Measurements from ENCODE around the gene FZD2. TPM values are rescaled to one million over a fixed set of nuclear protein-coding genes. Genes with fewer than 3 reads are reported as not detected.

FZD2 gene
- total and polyA plus RNA-seq, 3 experiments from 2014 or later, result 0.11 TPM; not detected in 2

GRCh38 chr17:44593156-44593555 is 35.9 kb downstream of the FZD2 start:
- no peak overlapping the region for H3K27ac Mint-ChIP-seq
- no peaks in the 10 kb centered on the region for H3K9me3 Mint-ChIP-seq
- Histone ChIP-seq H3K4me3 (ENCODE audit: low read length) (no peak overlapping the region), H3K27me3 (ENCODE audit: insufficient read depth, low read length, poor library complexity, severe bottlenecking) (no peaks in the 10 kb centered on the region), H3K36me3 (ENCODE audit: insufficient read depth, low read length) (no peaks in the 10 kb centered on the region), H3K27ac (ENCODE audit: low read depth, low read length) (no peak overlapping the region), H3K4me1 (ENCODE audit: insufficient read depth, low read length) (no peaks in the 10 kb centered on the region), H3K9me3 (ENCODE audit: low read length) (no peaks in the 10 kb centered on the region)
- H3K4me1 Mint-ChIP-seq, result no peaks in the 10 kb centered on the region
- H3K36me3 Mint-ChIP-seq, result no peaks in the 10 kb centered on the region
- ChIA-PET CTCF (no interaction called here), POLR2A (no interaction called here)
- H3K27me3 Mint-ChIP-seq, result peaks cover 18 to 41% of the 10 kb centered on the region in 2 donors
- H3K4me3 Mint-ChIP-seq, result no peak overlapping the region
- no peak for DNase-seq

GRCh38 chr17:44595216-44595775 is 38.0 kb downstream of the FZD2 start:
- Mint-ChIP-seq H3K4me1 (no peaks in the 10 kb centered on the region), H3K9me3 (no peaks in the 10 kb centered on the region), H3K27ac (no peak overlapping the region), H3K36me3 (no peaks in the 10 kb centered on the region), H3K4me3 (no peak overlapping the region), H3K27me3 (peaks cover 16 to 47% of the 10 kb centered on the region in 2 donors)
- H3K27me3 ChIP-seq (ENCODE audit: insufficient read depth, low read length, poor library complexity, severe bottlenecking), result no peaks in the 10 kb centered on the region
- no peaks in the 10 kb centered on the region for H3K4me1 ChIP-seq (ENCODE audit: insufficient read depth, low read length)
- ChIA-PET POLR2A (no interaction called here), CTCF (no interaction called here)
- no peak overlapping the region for H3K27ac ChIP-seq (ENCODE audit: low read depth, low read length)
- H3K4me3 ChIP-seq (ENCODE audit: low read length), result no peak overlapping the region
- no peak for DNase-seq
- H3K36me3 ChIP-seq (ENCODE audit: insufficient read depth, low read length), result no peaks in the 10 kb centered on the region
- H3K9me3 ChIP-seq (ENCODE audit: low read length), result no peaks in the 10 kb centered on the region

GRCh38 chr17:44598329-44598728 is 41.0 kb downstream of the FZD2 start:
- H3K27ac Mint-ChIP-seq, result no peak overlapping the region
- peaks cover 0 to 2% (median 0%) of the 10 kb centered on the region in 5 donors for H3K9me3 Mint-ChIP-seq
- no peaks in the 10 kb centered on the region for H3K36me3 ChIP-seq (ENCODE audit: insufficient read depth, low read length)
- ChIA-PET CTCF (no interaction called here), POLR2A (no interaction called here)
- H3K36me3 Mint-ChIP-seq, result peaks cover 0 to 1% (median 0%) of the 10 kb centered on the region in 3 donors
- H3K27me3 ChIP-seq (ENCODE audit: insufficient read depth, low read length, poor library complexity, severe bottlenecking), result no peaks in the 10 kb centered on the region
- H3K4me3 ChIP-seq (ENCODE audit: low read length), result no peak overlapping the region
- no peak for DNase-seq
- H3K4me3 Mint-ChIP-seq, result no peak overlapping the region
- H3K9me3 ChIP-seq (ENCODE audit: low read length), result no peaks in the 10 kb centered on the region
- H3K27ac ChIP-seq (ENCODE audit: low read depth, low read length), result no peak overlapping the region
- H3K4me1 Mint-ChIP-seq, result no peaks in the 10 kb centered on the region
- no peaks in the 10 kb centered on the region for H3K4me1 ChIP-seq (ENCODE audit: insufficient read depth, low read length)
- peaks cover 27 to 50% of the 10 kb centered on the region in 2 donors for H3K27me3 Mint-ChIP-seq

GRCh38 chr17:44598932-44599297 is 41.6 kb downstream of the FZD2 start:
- DNase-seq, result no peak
- Mint-ChIP-seq H3K36me3 (peaks cover 0 to 1% (median 0%) of the 10 kb centered on the region in 3 donors), H3K27ac (no peak overlapping the region), H3K4me3 (no peak overlapping the region), H3K9me3 (peaks cover 0 to 2% (median 0%) of the 10 kb centered on the region in 5 donors), H3K27me3 (peaks cover 23 to 44% of the 10 kb centered on the region in 2 donors), H3K4me1 (no peaks in the 10 kb centered on the region)
- POLR2A ChIA-PET, result no interaction called here
- Histone ChIP-seq H3K27ac (ENCODE audit: low read depth, low read length) (no peak overlapping the region), H3K27me3 (ENCODE audit: insufficient read depth, low read length, poor library complexity, severe bottlenecking) (no peaks in the 10 kb centered on the region), H3K36me3 (ENCODE audit: insufficient read depth, low read length) (no peaks in the 10 kb centered on the region), H3K4me1 (ENCODE audit: insufficient read depth, low read length) (no peaks in the 10 kb centered on the region), H3K9me3 (ENCODE audit: low read length) (no peaks in the 10 kb centered on the region), H3K4me3 (ENCODE audit: low read length) (no peak overlapping the region)
- CTCF ChIA-PET, result no interaction called here

- Mint-ChIP-seq H3K36me3 (peaks cover 0 to 1% (median 0%) of the 10 kb centered on the region in 3 donors), H3K4me3 (no peak overlapping the region), H3K27me3 (peaks cover 21 to 40% of the 10 kb centered on the region in 2 donors), H3K9me3 (peaks cover 0 to 2% (median 0%) of the 10 kb centered on the region in 5 donors), H3K4me1 (no peaks in the 10 kb centered on the region), H3K27ac (no peak overlapping the region)
- H3K4me1 ChIP-seq (ENCODE audit: insufficient read depth, low read length), result no peaks in the 10 kb centered on the region
- no peaks in the 10 kb centered on the region for H3K27me3 ChIP-seq (ENCODE audit: insufficient read depth, low read length, poor library complexity, severe bottlenecking)
- POLR2A ChIA-PET, result no interaction called here
- no peak for DNase-seq
- no peaks in the 10 kb centered on the region for H3K36me3 ChIP-seq (ENCODE audit: insufficient read depth, low read length)
- H3K9me3 ChIP-seq (ENCODE audit: low read length), result no peaks in the 10 kb centered on the region
- CTCF ChIA-PET, result no interaction called here
- no peak overlapping the region for H3K4me3 ChIP-seq (ENCODE audit: low read length)
- no peak overlapping the region for H3K27ac ChIP-seq (ENCODE audit: low read depth, low read length)
Measured at GRCh38 chr17:44599298-44600175, 42.3 kb downstream of the FZD2 start.

DNA sequence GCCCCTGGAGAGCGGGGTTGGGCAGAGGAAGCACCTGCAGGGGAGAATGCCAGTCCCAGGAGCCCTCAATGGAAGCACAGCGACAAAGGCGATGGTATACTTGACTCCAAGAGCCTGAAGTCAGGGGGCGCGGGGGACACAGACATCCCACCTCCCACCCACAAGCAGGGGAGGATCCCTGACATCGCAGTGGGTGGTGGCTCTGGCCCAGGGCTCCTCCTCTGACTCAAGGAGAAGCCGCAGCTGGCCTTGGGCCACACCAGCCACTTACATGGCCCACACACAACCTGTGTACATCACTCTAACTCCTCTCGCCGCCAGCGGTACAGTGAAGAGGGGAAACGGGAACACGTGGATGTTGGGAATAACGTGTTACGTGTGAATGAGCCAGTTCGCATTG is 44.3 kb downstream of the FZD2 start:
- POLR2A ChIA-PET, result no interaction called here
- H3K9me3 Mint-ChIP-seq, result peaks cover 0 to 2% (median 0%) of the 10 kb centered on the region in 5 donors
- CTCF ChIA-PET, result no interaction called here

DNA sequence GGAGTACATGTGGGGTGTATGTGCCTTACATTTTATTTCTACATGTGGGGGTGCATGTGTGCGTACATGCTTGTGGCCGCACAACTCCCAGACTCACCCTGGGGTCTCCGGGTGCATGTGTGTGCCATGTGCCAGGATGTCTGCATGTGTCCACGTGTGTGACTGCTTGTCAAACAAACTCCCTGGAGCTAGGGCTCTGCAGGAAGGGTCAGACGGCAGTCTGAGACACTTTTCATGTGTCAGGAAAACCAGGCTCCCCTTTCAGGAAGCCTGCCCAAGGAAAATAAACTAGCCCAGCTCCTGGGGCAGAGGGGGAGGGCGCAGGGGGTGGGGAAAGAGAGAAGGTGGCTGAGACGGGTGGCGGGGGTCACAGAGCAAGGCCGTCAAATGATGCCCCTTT is 44.7 kb downstream of the FZD2 start:
- ChIA-PET CTCF (no interaction called here), POLR2A (no interaction called here)
- peaks cover 0 to 1% (median 0%) of the 10 kb centered on the region in 3 donors for H3K36me3 Mint-ChIP-seq
- H3K27ac Mint-ChIP-seq, result no peak overlapping the region
- no peak overlapping the region for H3K27ac ChIP-seq (ENCODE audit: low read depth, low read length)
- H3K4me3 ChIP-seq (ENCODE audit: low read length), result no peak overlapping the region
- no peak overlapping the region for H3K4me3 Mint-ChIP-seq
- peaks cover 0 to 2% (median 0%) of the 10 kb centered on the region in 5 donors for H3K9me3 Mint-ChIP-seq
- H3K9me3 ChIP-seq (ENCODE audit: low read length), result no peaks in the 10 kb centered on the region
- H3K36me3 ChIP-seq (ENCODE audit: insufficient read depth, low read length), result no peaks in the 10 kb centered on the region
- H3K4me1 Mint-ChIP-seq, result no peaks in the 10 kb centered on the region
- no peak for DNase-seq
- H3K4me1 ChIP-seq (ENCODE audit: insufficient read depth, low read length), result no peaks in the 10 kb centered on the region
- no peaks in the 10 kb centered on the region for H3K27me3 ChIP-seq (ENCODE audit: insufficient read depth, low read length, poor library complexity, severe bottlenecking)
- peaks cover 17 to 32% of the 10 kb centered on the region in 2 donors for H3K27me3 Mint-ChIP-seq

More for the DNA sequence above, 44.3 kb downstream of the FZD2 start:
- H3K4me1 Mint-ChIP-seq, result no peaks in the 10 kb centered on the region
- DNase-seq, result no peak
- no peak overlapping the region for H3K4me3 ChIP-seq (ENCODE audit: low read length)
- no peak overlapping the region for H3K4me3 Mint-ChIP-seq
- no peak overlapping the region for H3K27ac Mint-ChIP-seq
- H3K27me3 ChIP-seq (ENCODE audit: insufficient read depth, low read length, poor library complexity, severe bottlenecking), result no peaks in the 10 kb centered on the region
- no peaks in the 10 kb centered on the region for H3K4me1 ChIP-seq (ENCODE audit: insufficient read depth, low read length)
- no peaks in the 10 kb centered on the region for H3K9me3 ChIP-seq (ENCODE audit: low read length)
- H3K36me3 Mint-ChIP-seq, result peaks cover 0 to 1% (median 0%) of the 10 kb centered on the region in 3 donors
- H3K36me3 ChIP-seq (ENCODE audit: insufficient read depth, low read length), result no peaks in the 10 kb centered on the region
- no peak overlapping the region for H3K27ac ChIP-seq (ENCODE audit: low read depth, low read length)
- H3K27me3 Mint-ChIP-seq, result peaks cover 20 to 33% of the 10 kb centered on the region in 2 donors

- Mint-ChIP-seq H3K27ac (no peak overlapping the region), H3K27me3 (peaks cover 15 to 28% of the 10 kb centered on the region in 2 donors), H3K9me3 (peaks cover 0 to 2% (median 0%) of the 10 kb centered on the region in 5 donors), H3K36me3 (peaks cover 0 to 1% (median 0%) of the 10 kb centered on the region in 3 donors), H3K4me3 (no peak overlapping the region), H3K4me1 (no peaks in the 10 kb centered on the region)
- Histone ChIP-seq H3K9me3 (ENCODE audit: low read length) (no peaks in the 10 kb centered on the region), H3K27ac (ENCODE audit: low read depth, low read length) (no peak overlapping the region), H3K4me1 (ENCODE audit: insufficient read depth, low read length) (no peaks in the 10 kb centered on the region), H3K27me3 (ENCODE audit: insufficient read depth, low read length, poor library complexity, severe bottlenecking) (no peaks in the 10 kb centered on the region), H3K36me3 (ENCODE audit: insufficient read depth, low read length) (no peaks in the 10 kb centered on the region), H3K4me3 (ENCODE audit: low read length) (no peak overlapping the region)
- no peak for DNase-seq
- CTCF ChIA-PET, result no interaction called here
- POLR2A ChIA-PET, result no interaction called here
Measured at GRCh38 chr17:44602390-44602789, 45.1 kb downstream of the FZD2 start.

All from CD8-positive, alpha-beta memory T cell (primary cell).